ENCODE results near the gene ZBTB43. TPM values are rescaled to one million over a fixed set of nuclear protein-coding genes. Genes with fewer than 3 reads are reported as not detected.

The ZBTB43 gene
- total RNA-seq, 1 experiment from 2014 or later: 11.9 TPM

- H3K4me1 Mint-ChIP-seq (ENCODE audit: low read depth, unreplicated experiment): no peaks in the 10 kb centered on the region
- peaks cover 7% of the 10 kb centered on the region for H3K36me3 Mint-ChIP-seq (ENCODE audit: insufficient read depth, unreplicated experiment)
- no peaks in the 10 kb centered on the region for H3K9me3 Mint-ChIP-seq (ENCODE audit: low read depth, unreplicated experiment)
- no peaks in the 10 kb centered on the region for H3K27me3 Mint-ChIP-seq (ENCODE audit: unreplicated experiment)
- no peak overlapping the region for H3K4me3 Mint-ChIP-seq (ENCODE audit: low read depth, unreplicated experiment)
- CTCF ChIA-PET: no interaction called here
- no TSS peak for BruUV-seq (replicated peaks)
- intact Hi-C loops (cut with micrococcal nuclease; ENCODE audit: unreplicated experiment): no loop called here
- H3K27ac Mint-ChIP-seq (ENCODE audit: unreplicated experiment): no peak overlapping the region
- no peak for DNase-seq
- no peak for TF ChIP-seq CTCF (IDR thresholded peaks at IDR 0.05; ENCODE audit: unreplicated experiment)
Measured at GRCh38 chr9:126882746-126883145, 77.9 kb downstream of the ZBTB43 start.

GRCh38 chr9:126883636-126884035 lies 78.8 kb downstream of the ZBTB43 start:
- intact Hi-C loops (cut with micrococcal nuclease; ENCODE audit: unreplicated experiment): no loop called here
- BruUV-seq (replicated peaks): no TSS peak

GRCh38 chr9:126885131-126885641 lies 80.3 kb downstream of the ZBTB43 start:
- H3K4me1 Mint-ChIP-seq (ENCODE audit: low read depth, unreplicated experiment): no peaks in the 10 kb centered on the region
- H3K27ac Mint-ChIP-seq (ENCODE audit: unreplicated experiment): no peak overlapping the region
- BruUV-seq (replicated peaks): no TSS peak
- TF ChIP-seq CTCF (IDR thresholded peaks at IDR 0.05; ENCODE audit: unreplicated experiment): no peak
- intact Hi-C loops (cut with micrococcal nuclease; ENCODE audit: unreplicated experiment): no loop called here
- no peak overlapping the region for H3K4me3 Mint-ChIP-seq (ENCODE audit: low read depth, unreplicated experiment)
- CTCF ChIA-PET: no interaction called here
- peak; percentile 4 for DNase-seq
- peaks cover under 1% of the 10 kb centered on the region for H3K36me3 Mint-ChIP-seq (ENCODE audit: insufficient read depth, unreplicated experiment)
- no peaks in the 10 kb centered on the region for H3K9me3 Mint-ChIP-seq (ENCODE audit: low read depth, unreplicated experiment)
- H3K27me3 Mint-ChIP-seq (ENCODE audit: unreplicated experiment): no peaks in the 10 kb centered on the region

More at GRCh38 chr9:126883636-126884035, 78.8 kb downstream of the ZBTB43 start:
- Mint-ChIP-seq H3K9me3 (ENCODE audit: low read depth, unreplicated experiment) (no peaks in the 10 kb centered on the region), H3K36me3 (ENCODE audit: insufficient read depth, unreplicated experiment) (peaks cover 7% of the 10 kb centered on the region), H3K27ac (ENCODE audit: unreplicated experiment) (no peak overlapping the region), H3K4me1 (ENCODE audit: low read depth, unreplicated experiment) (no peaks in the 10 kb centered on the region), H3K27me3 (ENCODE audit: unreplicated experiment) (no peaks in the 10 kb centered on the region), H3K4me3 (ENCODE audit: low read depth, unreplicated experiment) (no peak overlapping the region)
- no peak for TF ChIP-seq CTCF (IDR thresholded peaks at IDR 0.05; ENCODE audit: unreplicated experiment)
- DNase-seq: no peak
- CTCF ChIA-PET: no interaction called here

- Mint-ChIP-seq H3K27ac (ENCODE audit: unreplicated experiment) (no peak overlapping the region), H3K9me3 (ENCODE audit: low read depth, unreplicated experiment) (no peaks in the 10 kb centered on the region), H3K4me1 (ENCODE audit: low read depth, unreplicated experiment) (no peaks in the 10 kb centered on the region), H3K27me3 (ENCODE audit: unreplicated experiment) (no peaks in the 10 kb centered on the region), H3K4me3 (ENCODE audit: low read depth, unreplicated experiment) (no peak overlapping the region), H3K36me3 (ENCODE audit: insufficient read depth, unreplicated experiment) (no peaks in the 10 kb centered on the region)
- TF ChIP-seq CTCF (IDR thresholded peaks at IDR 0.05; ENCODE audit: unreplicated experiment): no peak
- intact Hi-C loops (cut with micrococcal nuclease; ENCODE audit: unreplicated experiment): no loop called here
- DNase-seq: no peak
- CTCF ChIA-PET: no interaction called here
- no TSS peak for BruUV-seq (replicated peaks)
Measured at GRCh38 chr9:126886034-126886822, 81.4 kb downstream of the ZBTB43 start.

All from Calu3 (cell line).